GM12878 (cell line): ENCODE measurements around the gene PTGDR2. TPM values are rescaled to one million over a fixed set of nuclear protein-coding genes. Genes with fewer than 3 reads are reported as not detected.
A peak's percentile ranks its signal among the peaks of the same experiment; 100 is the strongest.

ENCODE experiments used
- ATAC-seq: fragments of 200-7000 bp; cut with Tn5 transposase; 3 replicates; pipeline ENCODE4 v1.9.1; 2020; ENCODE audit warnings: mild to moderate bottlenecking, moderate library complexity
- BruUV-seq: library from RNA; stranded (reverse); fragments of 400-500 nt; replicated peaks from 2 replicates; lab custom pipeline; 2021; lab: Mats Ljungman, UMichigan
- CTCF ChIA-PET: fragments of 300-600 bp; sonication (Branson Sonifier 250); formaldehyde crosslinking; extraction: SDS; loops from one replicate; lab custom pipeline; 2021; ENCODE audit warnings: inconsistent platforms; lab: Yijun Ruan, JAX
- POLR2A ChIA-PET: fragments of 350-600 bp; formaldehyde crosslinking; extraction: SDS; loops from one replicate; lab custom pipeline; 2021; ENCODE audit warnings: inconsistent platforms; lab: Charles Lee
- RAD21 ChIA-PET: fragments of 300-600 bp; sonication (Branson Sonifier 250); formaldehyde crosslinking; loops from one replicate; lab custom pipeline; 2023; ENCODE audit warnings: antibody characterized with exemption; ENCODE audit not compliant: unreplicated experiment; lab: Charles Lee
- SMC1A ChIA-PET: fragments of 300-600 bp; sonication (Branson Sonifier 250); formaldehyde crosslinking; loops from one replicate; lab custom pipeline; 2023; ENCODE audit not compliant: unreplicated experiment, uncharacterized antibody; lab: Charles Lee
- DNase-seq: peaks from one replicate; pipeline ENCODE4 v3.0.0-alpha.2; 2011; ENCODE audit warnings: low read depth, low spot score
- FAIRE-seq: peaks from 3 replicates; lab custom pipeline; 2011; peaks lifted over from hg19 to GRCh38; lab: Jason Lieb, UNC
- H2AFZ ChIP-seq: 2 replicates; pipeline ENCODE4 v1.6.0; 2011; ENCODE audit warnings: low read depth, low read length, control low read depth; ENCODE audit not compliant: control insufficient read depth
- H3K27ac ChIP-seq: 2 replicates; pipeline ENCODE4 v1.5.1; 2011; ENCODE audit warnings: control low read depth; ENCODE audit not compliant: control insufficient read depth, insufficient read depth
- H3K27me3 ChIP-seq, 2 experiments: replicated peaks in 1 of 2; 2 replicates each; pipeline versions ENCODE4 v1.6.0 to v1.6.1; 2011; ENCODE audit warnings: low read length in 1 of 2; ENCODE audit not compliant: control insufficient read depth in 2 of 2, insufficient read depth in 2 of 2
- H3K36me3 ChIP-seq, 2 experiments: 2 replicates each; pipeline ENCODE4 v1.5.1; 2011; ENCODE audit warnings: low read length in 1 of 2; ENCODE audit not compliant: control insufficient read depth in 2 of 2, insufficient read depth in 2 of 2
- H3K4me1 ChIP-seq: 2 replicates; pipeline ENCODE4 v1.6.1; 2011; ENCODE audit warnings: mild to moderate bottlenecking, low read length, moderate library complexity, mixed read lengths; ENCODE audit not compliant: control insufficient read depth, insufficient read depth
- H3K4me2 ChIP-seq: 2 replicates; pipeline ENCODE4 v1.6.0; 2011; ENCODE audit warnings: control low read depth; ENCODE audit not compliant: control insufficient read depth, insufficient read depth
- H3K4me3 ChIP-seq: fragments of 200-600 bp; sonication (generic); 2 replicates; pipeline ENCODE4 v1.5.1; 2016
- H3K79me2 ChIP-seq: 2 replicates; pipeline ENCODE4 v1.6.0; 2011; ENCODE audit warnings: low read length; ENCODE audit not compliant: control insufficient read depth, insufficient read depth
- H3K9ac ChIP-seq: 2 replicates; pipeline ENCODE4 v1.8.0; 2011; ENCODE audit warnings: low read length, control low read depth, mixed read lengths; ENCODE audit not compliant: control insufficient read depth, insufficient read depth
- H3K9me3 ChIP-seq: replicated peaks from 3 replicates; pipeline ENCODE4 v1.5.1; 2011; ENCODE audit warnings: mild to moderate bottlenecking, low read length; ENCODE audit not compliant: control insufficient read depth, insufficient read depth
- H4K20me1 ChIP-seq: 2 replicates; pipeline ENCODE4 v1.6.0; 2011; ENCODE audit not compliant: control insufficient read depth, insufficient read depth
- CBX3 ChIP-seq: fragments of 200-600 bp; sonication (generic); IDR thresholded peaks from 2 replicates; pipeline ENCODE4 v1.6.1; 2016; ENCODE audit warnings: low read depth, borderline replicate concordance
- FOXM1 ChIP-seq: IDR thresholded peaks from 2 replicates; pipeline ENCODE4 v1.6.1; 2012; ENCODE audit warnings: low read depth, mild to moderate bottlenecking, inconsistent platforms, low read length, moderate library complexity
- IRF3 ChIP-seq: fragments of 450-650 bp; IDR thresholded peaks from 2 replicates; pipeline ENCODE4 v1.6.1; 2014; ENCODE audit warnings: mild to moderate bottlenecking
- IRF4 ChIP-seq: IDR thresholded peaks from 2 replicates; pipeline ENCODE4 v1.6.1; 2011; ENCODE audit warnings: low read depth, low read length
- MXI1 ChIP-seq: fragments of 150-350 bp; IDR thresholded peaks from 2 replicates; pipeline ENCODE4 v1.6.1; 2011; ENCODE audit warnings: low read depth, mild to moderate bottlenecking, inconsistent platforms, low read length, improper control_type of control experiment
- POLR2A ChIP-seq: IDR thresholded peaks from 2 replicates; pipeline ENCODE4 v1.6.1; 2011; ENCODE audit warnings: low read depth, mild to moderate bottlenecking, low read length
- RAD21 ChIP-seq: IDR thresholded peaks from 2 replicates; pipeline ENCODE4 v1.6.1; 2011; ENCODE audit warnings: mild to moderate bottlenecking, low read depth, low read length, moderate library complexity; ENCODE audit not compliant: insufficient read depth
- RB1 ChIP-seq: fragments of 450-650 bp; formaldehyde crosslinking; IDR thresholded peaks from 2 replicates; pipeline ENCODE4 v1.6.1; 2017; ENCODE audit warnings: mild to moderate bottlenecking, borderline replicate concordance
- SIN3A ChIP-seq: IDR thresholded peaks from 2 replicates; pipeline ENCODE4 v1.6.1; 2012; ENCODE audit warnings: low read depth, low read length, improper control_type of control experiment
- SMAD5 ChIP-seq: IDR thresholded peaks from 2 replicates; pipeline ENCODE4 v1.6.1; 2016; ENCODE audit warnings: antibody characterized with exemption, low read depth
- WRNIP1 ChIP-seq: IDR thresholded peaks from 2 replicates; pipeline ENCODE4 v1.6.1; 2011; ENCODE audit warnings: low read depth, low read length, improper control_type of control experiment, borderline replicate concordance
- ZNF217 ChIP-seq: fragments of 450-650 bp; IDR thresholded peaks from 2 replicates; pipeline ENCODE4 v1.6.1; 2017; ENCODE audit warnings: antibody characterized with exemption, mild to moderate bottlenecking
- WGBS: methylation state at CpG from one replicate; pipeline ENCODE4 v1.1.6; 2016; ENCODE audit warnings: low lambda C conversion rate; ENCODE audit not compliant: insufficient replicate concordance, insufficient coverage; ENCODE audit errors: missing lambda C conversion rate; 5-methylcytosine and 5-hydroxymethylcytosine counted together
- in situ Hi-C: fragments of 300-500 bp; cut with MboI; formaldehyde crosslinking; loops from 9 replicates; pipeline ENCODE4 v1.14.3; 2018; ENCODE audit warnings: mixed read lengths
- intact Hi-C: fragments of 100-400 bp; cut with micrococcal nuclease; formaldehyde crosslinking; loops from one replicate; pipeline ENCODE4 v1.14.2; 2022; ENCODE audit not compliant: unreplicated experiment
- polyA plus RNA-seq, 11 experiments: library from polyadenylated mRNA; depleted of rRNA in 4 of 11; unstranded in 6 of 11; stranded (reverse) in 5 of 11; fragments of >200 nt; fragmentation: Nextera tagmentation in 4 of 11; fragmentation: Illumina TruSeq in 1 of 11; extraction: Ambion mirVana in 4 of 11; extraction: Trizol in 1 of 11; gene quantifications; 1 replicate in 1 of 11; 2 replicates in 10 of 11; pipeline versions ENCODE4 v1.2.1 to v1.2.3, GENCODE V29; 2011 to 2016; ENCODE audit warnings: inconsistent platforms in 2 of 11, missing spikeins in 2 of 11, low read depth in 1 of 11
- total RNA-seq, 4 experiments: library from RNA; depleted of rRNA in 3 of 4; stranded (reverse); fragments of >200 nt in 3 of 4; fragmentation: Illumina TruSeq in 1 of 4; extraction: Trizol in 1 of 4; gene quantifications; 2 replicates each; pipeline versions ENCODE4 v1.2.1 to v1.2.3, GENCODE V29; 2013 to 2021

Gene PTGDR2
- total and polyA plus RNA-seq, 10 of the 15 experiments (the other 5 are each of a cell fraction or from before 2014, with no cell fraction given): 0.01 to 0.28 (median 0.15) TPM; not detected in 6

DNA sequence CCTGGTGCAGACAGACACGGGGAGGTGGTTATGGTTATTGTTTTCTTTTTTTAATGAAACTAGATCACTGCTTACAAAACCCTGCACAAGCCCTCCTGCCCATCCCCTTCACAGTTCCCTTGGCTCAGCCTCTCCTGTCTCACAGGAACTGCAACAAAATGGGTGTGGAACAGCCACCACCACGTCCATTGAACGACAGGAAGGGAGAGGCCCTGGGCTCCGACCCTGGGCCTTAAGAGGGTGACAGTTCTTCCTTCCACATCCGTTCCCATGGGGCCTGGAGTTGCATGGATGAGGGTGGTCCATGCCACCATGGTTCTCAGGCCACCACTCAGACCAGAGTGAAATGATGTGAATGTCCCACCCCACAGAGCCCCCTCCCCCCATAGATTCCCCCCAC is 34.9 kb upstream of the PTGDR2 start (continued):
- TF ChIP-seq SIN3A (no peak), RB1 (no peak), RAD21 (no peak), ZNF217 (no peak), CBX3 (no peak), MXI1 (no peak), FOXM1 (no peak), IRF4 (no peak)

GRCh38 chr11:60889869-60890311 is 34.1 kb upstream of the PTGDR2 start:
- intact Hi-C loops (no loop called here), in situ Hi-C loops (loop anchor here (5.0 kb wide), 1 partner anchor 118 kb away; no protein-coding TSS in a partner anchor)
- ATAC-seq (no peak; the same call in 2 of the 3 replicates), FAIRE-seq (no peak), DNase-seq (no peak)
- 70% methylated on average over 6 of the region's 6 CpGs for WGBS
- Histone ChIP-seq H3K9ac (no peak overlapping the region), H3K4me3 (no peak overlapping the region), H3K4me2 (no peak overlapping the region), H3K79me2 (no peaks in the 10 kb centered on the region), H3K4me1 (no peaks in the 10 kb centered on the region), H3K27ac (no peak overlapping the region), H3K36me3 (peaks cover 7 to 22% of the 10 kb centered on the region in 2 experiments), H4K20me1 (no peaks in the 10 kb centered on the region), H3K9me3 (no peaks in the 10 kb centered on the region), H3K27me3 (no peaks in the 10 kb centered on the region), H2AFZ (no peak overlapping the region)
- no TSS peak for BruUV-seq
- ChIA-PET POLR2A (interaction anchor here (0.5 kb wide), 1 partner anchor 39 kb away, joined by 4 read pairs; no protein-coding TSS in a partner anchor), RAD21 (interaction anchor here (0.7 kb wide), 1 partner anchor 84 kb away, joined by 3 read pairs; no protein-coding TSS in a partner anchor), SMC1A (interaction anchor here (3.1 to 3.6 kb wide), 2 partner anchors 59 to 112 kb away, joined by 46 to 50 read pairs; no protein-coding TSS in a partner anchor), CTCF (interaction anchor here (0.5 to 7.1 kb wide), 6 partner anchors 10 to 232 kb away, joined by 3 to 108 read pairs (median 3); no protein-coding TSS in a partner anchor)
- TF ChIP-seq POLR2A: peak; percentile 64; the same call in 1 of the 2 replicates
- TF ChIP-seq IRF3: no peak
- no peak for TF ChIP-seq SMAD5
- no peak for TF ChIP-seq WRNIP1
